Adipocyte (in vitro differentiated cells): ENCODE data around the gene LIX1.

Experiments used
- DNase-seq: peaks from one replicate; pipeline ENCODE4 v3.0.0-alpha.2; 2015; ENCODE audit warnings: low read depth
- H3K27me3 ChIP-seq: replicated peaks from 2 replicates; pipeline ENCODE4 v1.7.0; 2013; ENCODE audit warnings: mild to moderate bottlenecking, low read length, moderate library complexity; ENCODE audit not compliant: control insufficient read depth, insufficient read depth
- H3K36me3 ChIP-seq: 2 replicates; pipeline ENCODE4 v1.7.0; 2013; ENCODE audit warnings: low read length, mild to moderate bottlenecking, moderate library complexity; ENCODE audit not compliant: control insufficient read depth, insufficient read depth, severe bottlenecking
- H3K4me1 ChIP-seq: 2 replicates; pipeline ENCODE4 v1.7.0; 2013; ENCODE audit warnings: mild to moderate bottlenecking, low read length, moderate library complexity; ENCODE audit not compliant: control insufficient read depth, insufficient read depth
- H3K4me3 ChIP-seq: 2 replicates; pipeline ENCODE4 v1.7.0; 2013; ENCODE audit warnings: mild to moderate bottlenecking, low read length, moderate library complexity
- H3K9ac ChIP-seq: 2 replicates; pipeline ENCODE4 v1.7.0; 2013; ENCODE audit warnings: mild to moderate bottlenecking, low read length, moderate library complexity
- H3K9me3 ChIP-seq: 2 replicates; pipeline ENCODE4 v1.7.0; 2013; ENCODE audit warnings: mild to moderate bottlenecking, low read length, moderate library complexity; ENCODE audit not compliant: control insufficient read depth

LIX1 gene

DNA sequence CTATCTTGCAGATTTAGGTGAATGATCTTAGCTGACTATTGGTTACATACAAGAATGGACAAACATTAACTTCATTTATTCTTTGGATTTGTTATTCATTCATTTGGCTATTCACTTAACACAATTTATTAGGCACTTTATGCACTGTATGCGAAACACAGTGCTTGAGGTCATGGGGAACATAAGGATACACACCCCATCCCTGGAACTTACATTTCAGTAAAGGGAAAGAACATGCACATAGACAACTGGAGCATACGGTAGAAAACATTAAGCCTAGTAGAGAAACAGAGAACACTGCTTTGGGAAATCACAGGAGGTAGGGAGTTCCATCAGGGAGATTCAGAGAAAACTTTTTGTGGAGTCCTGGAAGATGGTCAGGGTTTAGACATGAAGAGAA, 22.2 kb downstream of the LIX1 start:
- no peaks in the 10 kb centered on the region for H3K27me3 ChIP-seq
- H3K9ac ChIP-seq: no peak overlapping the region
- H3K9me3 ChIP-seq: no peaks in the 10 kb centered on the region
- no peaks in the 10 kb centered on the region for H3K36me3 ChIP-seq
- H3K4me1 ChIP-seq: no peaks in the 10 kb centered on the region
- no peak for DNase-seq
- no peak overlapping the region for H3K4me3 ChIP-seq

- H3K4me1 ChIP-seq: no peaks in the 10 kb centered on the region
- no peak overlapping the region for H3K4me3 ChIP-seq
- DNase-seq: no peak
- H3K36me3 ChIP-seq: no peaks in the 10 kb centered on the region
- H3K27me3 ChIP-seq: no peaks in the 10 kb centered on the region
- no peak overlapping the region for H3K9ac ChIP-seq
- no peaks in the 10 kb centered on the region for H3K9me3 ChIP-seq
Measured at GRCh38 chr5:97119007-97119390, 23.4 kb downstream of the LIX1 start.

- Histone ChIP-seq H3K27me3 (no peaks in the 10 kb centered on the region), H3K9me3 (no peaks in the 10 kb centered on the region), H3K4me1 (no peaks in the 10 kb centered on the region), H3K36me3 (no peaks in the 10 kb centered on the region), H3K4me3 (no peak overlapping the region), H3K9ac (no peak overlapping the region)
- DNase-seq: no peak
Measured at GRCh38 chr5:97118261-97119006, 24.0 kb downstream of the LIX1 start.

DNA sequence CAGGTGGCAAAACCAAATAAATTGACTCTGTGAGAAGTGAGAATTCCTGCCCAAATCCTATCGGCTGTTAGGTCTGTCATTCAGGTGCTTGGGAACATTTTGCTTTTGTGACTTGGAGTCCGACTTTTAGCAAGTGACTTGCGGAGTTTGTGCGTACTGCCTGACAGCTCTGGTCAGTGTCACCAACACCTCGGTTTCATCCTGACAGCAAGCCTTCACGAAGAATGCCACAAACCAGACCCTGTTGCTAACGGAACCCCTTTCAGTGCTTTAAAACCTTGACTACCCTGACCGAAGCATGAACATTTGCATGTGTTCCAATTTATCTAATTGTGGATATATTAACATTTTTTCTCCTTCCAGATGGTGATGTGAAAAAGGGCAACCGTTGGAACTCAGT, 26.5 kb downstream of the LIX1 start:
- no peaks in the 10 kb centered on the region for H3K9me3 ChIP-seq
- H3K27me3 ChIP-seq: no peaks in the 10 kb centered on the region
- no peak for DNase-seq
- no peaks in the 10 kb centered on the region for H3K4me1 ChIP-seq
- H3K4me3 ChIP-seq: no peak overlapping the region
- no peaks in the 10 kb centered on the region for H3K36me3 ChIP-seq
- H3K9ac ChIP-seq: no peak overlapping the region

DNA sequence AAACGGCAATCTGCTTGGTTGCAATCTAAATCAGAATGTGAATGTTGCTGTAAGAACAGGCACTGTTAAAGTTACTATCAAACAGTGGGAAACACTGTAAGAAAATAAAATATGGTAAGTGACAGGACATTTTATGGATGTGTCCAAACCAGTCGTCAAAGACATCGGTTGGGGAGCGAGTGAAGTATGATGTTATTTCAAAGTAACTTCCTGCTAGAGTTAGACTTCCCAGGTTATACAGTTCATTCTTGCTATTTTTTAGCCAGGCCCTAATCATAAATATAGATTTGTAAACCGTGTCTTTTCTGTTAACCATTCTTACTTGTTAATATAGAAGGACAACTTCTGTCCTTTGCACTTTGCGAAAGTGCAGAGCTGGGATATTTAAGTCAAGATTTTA, 30.2 kb downstream of the LIX1 start:
- Histone ChIP-seq H3K27me3 (no peaks in the 10 kb centered on the region), H3K9ac (no peak overlapping the region), H3K9me3 (no peaks in the 10 kb centered on the region), H3K4me1 (no peaks in the 10 kb centered on the region), H3K4me3 (no peak overlapping the region), H3K36me3 (no peaks in the 10 kb centered on the region)
- DNase-seq: no peak

GRCh38 chr5:97111616-97112015, 30.8 kb downstream of the LIX1 start:
- Histone ChIP-seq H3K9ac (no peak overlapping the region), H3K4me3 (no peak overlapping the region), H3K27me3 (peaks cover under 1% of the 10 kb centered on the region), H3K9me3 (no peaks in the 10 kb centered on the region), H3K36me3 (no peaks in the 10 kb centered on the region), H3K4me1 (no peaks in the 10 kb centered on the region)
- no peak for DNase-seq

GRCh38 chr5:97111004-97111403, 31.4 kb downstream of the LIX1 start:
- Histone ChIP-seq H3K9ac (no peak overlapping the region), H3K4me3 (no peak overlapping the region), H3K4me1 (no peaks in the 10 kb centered on the region), H3K36me3 (no peaks in the 10 kb centered on the region), H3K27me3 (peaks cover 2% of the 10 kb centered on the region), H3K9me3 (no peaks in the 10 kb centered on the region)
- no peak for DNase-seq

GRCh38 chr5:97107318-97107717, 35.1 kb downstream of the LIX1 start:
- no peaks in the 10 kb centered on the region for H3K4me1 ChIP-seq
- no peaks in the 10 kb centered on the region for H3K9me3 ChIP-seq
- H3K36me3 ChIP-seq: no peaks in the 10 kb centered on the region
- H3K27me3 ChIP-seq: peaks cover 6% of the 10 kb centered on the region
- H3K9ac ChIP-seq: no peak overlapping the region
- H3K4me3 ChIP-seq: no peak overlapping the region
- no peak for DNase-seq

GRCh38 chr5:97106216-97106581, 36.2 kb downstream of the LIX1 start:
- peaks cover 6% of the 10 kb centered on the region for H3K27me3 ChIP-seq
- no peaks in the 10 kb centered on the region for H3K9me3 ChIP-seq
- DNase-seq: no peak
- no peak overlapping the region for H3K9ac ChIP-seq
- no peaks in the 10 kb centered on the region for H3K36me3 ChIP-seq
- no peak overlapping the region for H3K4me3 ChIP-seq
- H3K4me1 ChIP-seq: no peaks in the 10 kb centered on the region

DNA sequence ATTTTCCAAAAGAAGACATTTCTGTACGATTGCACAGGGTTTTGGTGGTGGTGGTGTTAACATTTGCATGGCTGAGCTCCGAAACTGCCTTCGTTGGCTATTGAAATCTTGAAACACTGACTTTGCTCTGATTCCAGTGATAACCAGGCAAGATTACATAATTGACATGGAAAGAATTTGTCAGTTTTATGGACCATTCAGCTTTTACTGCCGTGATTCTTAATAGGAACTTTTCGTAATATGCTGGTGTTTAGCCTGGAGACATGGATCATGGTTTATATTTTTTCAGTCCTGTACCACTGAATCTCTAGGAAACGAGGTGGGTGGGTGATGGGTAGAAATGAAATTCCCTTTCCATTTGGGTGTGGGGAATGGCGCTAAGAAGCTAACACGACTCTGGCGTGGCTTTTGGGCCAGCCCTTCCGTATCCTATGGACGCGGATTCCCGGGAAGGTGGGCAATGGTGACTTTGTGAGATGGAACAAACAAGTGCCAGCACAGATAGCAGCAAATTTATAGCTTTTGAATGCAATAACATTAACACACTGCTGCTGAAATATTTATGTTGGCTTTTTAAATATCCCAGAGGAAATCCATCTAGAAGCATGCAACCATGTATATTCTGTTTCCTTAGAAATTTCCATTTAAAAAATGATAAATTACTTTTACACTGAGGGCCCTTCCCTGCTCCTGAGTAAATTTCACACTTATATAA, 36.8 kb downstream of the LIX1 start:
- Histone ChIP-seq H3K4me3 (no peak overlapping the region), H3K4me1 (no peaks in the 10 kb centered on the region), H3K27me3 (peaks cover 6% of the 10 kb centered on the region), H3K36me3 (no peaks in the 10 kb centered on the region), H3K9me3 (no peaks in the 10 kb centered on the region), H3K9ac (no peak overlapping the region)
- DNase-seq: no peak

GRCh38 chr5:97102010-97102470, 40.4 kb downstream of the LIX1 start:
- no peak for DNase-seq
- H3K4me1 ChIP-seq: peaks cover 3% of the 10 kb centered on the region
- H3K27me3 ChIP-seq: peaks cover 6% of the 10 kb centered on the region
- H3K4me3 ChIP-seq: no peak overlapping the region
- H3K9me3 ChIP-seq: no peaks in the 10 kb centered on the region
- H3K9ac ChIP-seq: no peak overlapping the region
- no peaks in the 10 kb centered on the region for H3K36me3 ChIP-seq
